Activated CD4-positive, alpha-beta T cell treated with anti-CD3 and anti-CD28 coated beads, Interleukin-2, amount 10 ng/mL, durations not matched to agents 7 days and 5 days (primary cell): ENCODE measurements around the gene NCF4. TPM values are rescaled to one million over a fixed set of nuclear protein-coding genes. Genes with fewer than 3 reads are reported as not detected.

Experiments
- CTCF ChIA-PET: fragments of 350-600 bp; sonication (Branson Sonifier 250); formaldehyde crosslinking; loops from one replicate; lab custom pipeline; 2021; ENCODE audit warnings: antibody characterized with exemption; lab: Charles Lee
- POLR2A ChIA-PET: fragments of 350-600 bp; sonication (Branson Sonifier 250); formaldehyde crosslinking; loops from one replicate; lab custom pipeline; 2021; ENCODE audit warnings: antibody characterized with exemption; lab: Charles Lee
- DNase-seq: peaks from one replicate; pipeline ENCODE4 v3.0.0-alpha.2; 2020
- H3K27ac Mint-ChIP-seq: one replicate; pipeline ENCODE4 v1.8.0; 2021; ENCODE audit warnings: mild to moderate bottlenecking, moderate library complexity, mixed read lengths
- H3K27me3 Mint-ChIP-seq: one replicate; pipeline ENCODE4 v1.8.0; 2021; ENCODE audit warnings: mixed read lengths
- H3K36me3 Mint-ChIP-seq: one replicate; pipeline ENCODE4 v1.8.0; 2021; ENCODE audit warnings: low read depth, mixed read lengths
- H3K4me1 Mint-ChIP-seq: one replicate; pipeline ENCODE4 v1.8.0; 2021; ENCODE audit warnings: mixed read lengths
- H3K4me3 Mint-ChIP-seq: one replicate; pipeline ENCODE4 v1.8.0; 2021; ENCODE audit warnings: mild to moderate bottlenecking, moderate library complexity, mixed read lengths
- H3K9me3 Mint-ChIP-seq: one replicate; pipeline ENCODE4 v1.8.0; 2021; ENCODE audit warnings: mixed read lengths
- total RNA-seq, 2 experiments: library from RNA; stranded (reverse); gene quantifications; one replicate each; pipeline ENCODE4 v1.2.3, GENCODE V29; 2021

Gene NCF4
- total RNA-seq, 2 experiments from 2014 or later, result 22.7 to 23.3 TPM

DNA sequence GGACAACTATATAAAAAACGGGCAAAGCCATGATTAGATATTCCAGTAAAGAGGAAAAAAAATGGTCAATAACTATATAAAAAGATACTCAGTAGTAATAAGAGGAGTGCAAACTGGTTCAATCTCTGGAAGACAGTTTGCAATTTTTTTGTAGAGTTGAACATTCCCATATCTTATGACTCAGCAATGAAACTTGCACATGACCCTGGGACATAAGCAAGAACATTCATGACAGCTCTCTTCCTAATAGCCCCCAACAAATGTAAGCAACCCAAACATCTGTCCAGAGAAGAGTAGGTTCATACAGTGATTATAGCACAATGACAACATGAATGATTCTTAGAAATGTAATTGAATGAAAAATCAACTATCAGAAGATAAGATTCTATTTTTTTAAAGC, 30.8 kb downstream of the NCF4 start:
- ChIA-PET CTCF (interaction anchor here (0.8 to 1.5 kb wide), 5 partner anchors 8 to 36 kb away, joined by 3 to 4 read pairs (median 4); no protein-coding TSS in a partner anchor), POLR2A (no interaction called here)
- no peak for DNase-seq
- peaks cover 3% of the 10 kb centered on the region for H3K36me3 Mint-ChIP-seq
- peaks cover 7% of the 10 kb centered on the region for H3K4me1 Mint-ChIP-seq
- peaks cover 4% of the 10 kb centered on the region for H3K27me3 Mint-ChIP-seq
- no peak overlapping the region for H3K4me3 Mint-ChIP-seq
- peaks cover 7% of the 10 kb centered on the region for H3K9me3 Mint-ChIP-seq
- H3K27ac Mint-ChIP-seq, result no peak overlapping the region

DNA sequence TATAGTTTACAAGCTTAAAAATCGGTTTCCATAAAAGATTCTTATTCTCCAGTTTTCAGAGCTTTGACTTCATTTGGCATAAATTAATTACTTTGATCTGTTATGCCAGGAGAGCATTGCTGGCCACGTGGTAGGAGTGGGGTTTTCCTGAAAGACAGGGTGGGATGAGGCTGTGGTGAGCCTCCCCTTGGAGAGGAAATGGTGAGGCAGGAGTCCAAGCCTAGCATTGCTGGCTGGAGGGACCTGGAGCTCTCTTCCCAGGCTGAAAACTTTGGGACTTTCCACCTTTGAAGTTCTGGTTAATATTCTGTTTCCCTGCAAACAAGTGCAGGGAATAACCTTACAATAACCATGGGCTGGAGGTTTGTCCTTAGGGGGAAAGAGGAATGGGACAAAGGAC, 31.5 kb downstream of the NCF4 start:
- Mint-ChIP-seq H3K27me3 (peaks cover 5% of the 10 kb centered on the region), H3K36me3 (peaks cover 5% of the 10 kb centered on the region), H3K27ac (no peak overlapping the region), H3K4me3 (no peak overlapping the region), H3K9me3 (peaks cover 10% of the 10 kb centered on the region), H3K4me1 (peaks cover 3% of the 10 kb centered on the region)
- ChIA-PET POLR2A (no interaction called here), CTCF (interaction anchor here (1.1 to 1.5 kb wide), 2 partner anchors 14 to 36 kb away, joined by 4 read pairs; no protein-coding TSS in a partner anchor)
- no peak for DNase-seq

GRCh38 chr22:36893262-36893661, 32.5 kb downstream of the NCF4 start:
- peaks cover 13% of the 10 kb centered on the region for H3K9me3 Mint-ChIP-seq
- no peak overlapping the region for H3K27ac Mint-ChIP-seq
- peaks cover 2% of the 10 kb centered on the region for H3K4me1 Mint-ChIP-seq
- no peak overlapping the region for H3K4me3 Mint-ChIP-seq
- CTCF ChIA-PET, result interaction anchor here (1.5 kb wide), 1 partner anchor 15 kb away, joined by 4 read pairs; no protein-coding TSS in a partner anchor
- POLR2A ChIA-PET, result no interaction called here
- no peak for DNase-seq
- peaks cover 5% of the 10 kb centered on the region for H3K36me3 Mint-ChIP-seq
- H3K27me3 Mint-ChIP-seq, result peaks cover 8% of the 10 kb centered on the region

- no peak overlapping the region for H3K4me3 Mint-ChIP-seq
- ChIA-PET CTCF (interaction anchor here (0.6 to 1.1 kb wide), 3 partner anchors 8 to 442 kb away, joined by 3 read pairs; no protein-coding TSS in a partner anchor), POLR2A (no interaction called here)
- H3K27ac Mint-ChIP-seq, result no peak overlapping the region
- peaks cover 5% of the 10 kb centered on the region for H3K4me1 Mint-ChIP-seq
- peaks cover 13% of the 10 kb centered on the region for H3K9me3 Mint-ChIP-seq
- H3K36me3 Mint-ChIP-seq, result peaks cover 7% of the 10 kb centered on the region
- H3K27me3 Mint-ChIP-seq, result peaks cover 13% of the 10 kb centered on the region
- no peak for DNase-seq
These were observed 33.5 kb downstream of the NCF4 start for GRCh38 chr22:36894266-36894665.

- peaks cover 25% of the 10 kb centered on the region for H3K4me1 Mint-ChIP-seq
These were observed 36.8 kb downstream of the NCF4 start for GRCh38 chr22:36897611-36898010.

GRCh38 chr22:36898690-36899089, 37.9 kb downstream of the NCF4 start:
- Mint-ChIP-seq H3K36me3 (peaks cover 7% of the 10 kb centered on the region), H3K4me3 (no peak overlapping the region), H3K27ac (no peak overlapping the region), H3K4me1 (peaks cover 26% of the 10 kb centered on the region), H3K9me3 (peaks cover 29% of the 10 kb centered on the region), H3K27me3 (peaks cover 20% of the 10 kb centered on the region)
- no peak for DNase-seq
- CTCF ChIA-PET, result interaction anchor here (0.9 kb wide), 1 partner anchor 80 kb away, joined by 3 read pairs; no protein-coding TSS in a partner anchor
- POLR2A ChIA-PET, result no interaction called here

More at GRCh38 chr22:36897611-36898010, 36.8 kb downstream of the NCF4 start:
- Mint-ChIP-seq H3K27me3 (peaks cover 14% of the 10 kb centered on the region), H3K36me3 (peaks cover 7% of the 10 kb centered on the region), H3K9me3 (peaks cover 25% of the 10 kb centered on the region), H3K4me3 (no peak overlapping the region), H3K27ac (no peak overlapping the region)
- ChIA-PET CTCF (interaction anchor here (1.2 to 1.5 kb wide), 2 partner anchors 13 to 19 kb away, joined by 3 read pairs; no protein-coding TSS in a partner anchor), POLR2A (no interaction called here)
- no peak for DNase-seq

- ChIA-PET POLR2A (no interaction called here), CTCF (interaction anchor here (0.6 to 2.0 kb wide), 4 partner anchors 8 to 79 kb away, joined by 3 to 6 read pairs (median 4); no protein-coding TSS in a partner anchor)
- Mint-ChIP-seq H3K27me3 (peaks cover 21% of the 10 kb centered on the region), H3K36me3 (peaks cover 7% of the 10 kb centered on the region), H3K4me3 (no peak overlapping the region), H3K4me1 (peaks cover 26% of the 10 kb centered on the region), H3K9me3 (peaks cover 31% of the 10 kb centered on the region), H3K27ac (no peak overlapping the region)
- DNase-seq, result no peak
These were observed 38.7 kb downstream of the NCF4 start for GRCh38 chr22:36899498-36899897.

DNA sequence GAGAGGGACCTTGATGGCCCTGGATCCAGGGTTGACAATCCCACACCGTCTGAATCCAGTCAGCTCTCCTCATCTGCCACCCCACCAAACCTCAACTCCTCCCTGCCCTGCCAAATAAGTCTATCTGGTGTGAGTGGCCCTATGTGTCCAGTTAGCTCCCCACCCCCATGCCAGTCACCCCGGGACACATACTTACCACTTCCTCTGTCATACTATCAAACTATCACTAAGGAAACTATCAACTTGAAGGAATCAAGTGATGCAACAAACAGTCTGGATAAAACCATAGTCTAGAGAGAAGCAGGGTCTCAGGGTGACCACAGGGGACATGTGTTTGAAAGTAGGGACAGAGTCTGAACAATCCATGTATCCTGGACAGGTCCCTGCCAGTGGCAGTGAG, 39.4 kb downstream of the NCF4 start:
- DNase-seq, result no peak
- ChIA-PET CTCF (interaction anchor here (0.6 to 2.0 kb wide), 4 partner anchors 18 to 57 kb away, joined by 3 to 6 read pairs (median 4); partner anchors contain the start of gene NCF4), POLR2A (no interaction called here)
- Mint-ChIP-seq H3K36me3 (peaks cover 4% of the 10 kb centered on the region), H3K27me3 (peaks cover 23% of the 10 kb centered on the region), H3K27ac (peak overlapping the region; percentile 27), H3K4me1 (peaks cover 26% of the 10 kb centered on the region), H3K9me3 (peaks cover 27% of the 10 kb centered on the region), H3K4me3 (no peak overlapping the region)

- POLR2A ChIA-PET, result no interaction called here
These were observed 40.1 kb downstream of the NCF4 start for GRCh38 chr22:36900880-36901279.

DNA sequence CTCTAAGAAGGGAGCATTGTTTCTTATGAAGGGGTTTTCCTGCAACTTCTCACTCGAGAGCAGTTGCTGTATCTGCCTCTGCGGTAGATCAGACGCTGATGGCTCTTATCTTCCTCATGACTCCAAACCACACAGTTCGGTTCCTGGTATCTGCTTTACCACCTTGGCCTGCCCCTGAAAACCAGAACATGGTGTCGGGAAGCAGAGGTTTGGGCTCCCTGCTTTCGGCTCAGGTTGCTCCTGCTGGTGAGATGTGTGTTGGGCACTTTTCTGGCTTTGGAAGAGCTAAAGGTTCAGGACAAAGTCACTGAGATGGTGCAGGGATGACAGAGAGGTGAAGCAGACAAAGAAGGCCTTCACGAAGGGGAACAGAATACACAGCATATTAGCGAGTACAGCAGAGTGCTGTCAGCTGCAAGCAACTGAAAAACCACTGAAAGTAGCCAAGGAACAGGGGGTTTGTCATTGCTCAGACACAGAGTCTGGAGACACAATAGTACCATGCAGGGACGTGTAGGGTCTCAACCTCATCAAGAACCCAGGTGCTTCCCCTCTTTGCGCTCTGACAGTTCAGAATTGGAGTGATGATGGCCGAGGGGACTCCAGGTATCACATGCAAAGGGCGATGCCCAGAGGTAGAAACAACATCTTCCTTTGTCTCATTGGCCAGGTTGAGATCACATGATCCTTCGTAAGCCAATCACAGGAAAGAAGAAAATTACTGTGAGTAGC, 40.8 kb downstream of the NCF4 start:
- CTCF ChIA-PET, result interaction anchor here (1.0 to 2.0 kb wide), 7 partner anchors 10 to 45 kb away, joined by 3 to 7 read pairs (median 3); partner anchors contain the start of genes CSF2RB and NCF4
- Mint-ChIP-seq H3K4me3 (no peak overlapping the region), H3K9me3 (peaks cover 24% of the 10 kb centered on the region), H3K4me1 (peaks cover 26% of the 10 kb centered on the region), H3K27me3 (peaks cover 23% of the 10 kb centered on the region), H3K27ac (peak overlapping the region; percentile 65), H3K36me3 (peaks cover 4% of the 10 kb centered on the region)
- POLR2A ChIA-PET, result no interaction called here
- DNase-seq, result peak; percentile 14

More at GRCh38 chr22:36900880-36901279, 40.1 kb downstream of the NCF4 start:
- Mint-ChIP-seq H3K4me3 (no peak overlapping the region), H3K9me3 (peaks cover 24% of the 10 kb centered on the region), H3K4me1 (peaks cover 26% of the 10 kb centered on the region), H3K36me3 (peaks cover 4% of the 10 kb centered on the region), H3K27ac (peak overlapping the region; percentile 65), H3K27me3 (peaks cover 23% of the 10 kb centered on the region)
- no peak for DNase-seq
- CTCF ChIA-PET, result interaction anchor here (1.0 to 2.0 kb wide), 6 partner anchors 11 to 45 kb away, joined by 3 to 7 read pairs (median 4); partner anchors contain the start of gene NCF4

DNA sequence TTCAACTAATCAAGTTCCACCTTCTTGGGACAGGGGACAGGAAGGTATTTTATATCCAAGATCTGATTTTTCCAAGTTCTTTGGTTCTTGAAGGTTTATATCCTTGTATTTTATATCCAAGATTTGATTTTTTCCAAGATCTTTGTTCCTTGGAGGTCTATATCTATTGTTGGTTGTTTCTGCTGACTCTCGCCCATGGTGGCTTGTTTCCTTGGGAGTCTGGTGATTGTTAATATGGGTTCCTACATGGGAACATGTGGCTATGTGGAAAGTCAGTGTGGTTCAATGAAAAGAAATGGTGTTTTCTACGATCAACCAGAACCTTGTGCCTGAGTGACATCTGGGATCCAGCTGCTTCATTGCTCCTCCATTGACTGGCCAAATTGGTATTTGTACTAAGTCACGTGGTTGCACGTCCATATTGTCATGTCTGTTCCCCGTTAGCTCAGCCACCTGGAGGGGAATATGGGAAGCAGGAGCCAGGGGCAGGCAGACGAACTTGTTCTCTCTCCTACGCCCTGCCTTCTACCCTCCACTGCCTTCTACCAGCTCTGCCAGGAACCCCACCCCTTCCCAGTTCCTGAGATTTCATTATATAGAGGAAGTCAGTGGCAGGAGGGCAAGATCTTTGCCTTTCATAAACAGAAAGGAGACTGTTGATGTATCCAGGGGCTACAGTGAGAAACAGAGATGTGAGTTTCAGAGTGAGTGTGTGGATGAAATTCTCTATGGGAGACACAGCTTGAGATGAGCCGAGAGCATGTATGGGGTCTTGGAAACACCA, 41.5 kb downstream of the NCF4 start:
- peaks cover 2% of the 10 kb centered on the region for H3K36me3 Mint-ChIP-seq
- peaks cover 26% of the 10 kb centered on the region for H3K4me1 Mint-ChIP-seq
- no peak for DNase-seq
- CTCF ChIA-PET, result interaction anchor here (1.0 to 2.0 kb wide), 5 partner anchors 9 to 46 kb away, joined by 3 to 7 read pairs (median 3); partner anchors contain the start of gene CSF2RB
- POLR2A ChIA-PET, result no interaction called here
- peaks cover 22% of the 10 kb centered on the region for H3K27me3 Mint-ChIP-seq
- peaks cover 20% of the 10 kb centered on the region for H3K9me3 Mint-ChIP-seq
- no peak overlapping the region for H3K27ac Mint-ChIP-seq
- no peak overlapping the region for H3K4me3 Mint-ChIP-seq

DNA sequence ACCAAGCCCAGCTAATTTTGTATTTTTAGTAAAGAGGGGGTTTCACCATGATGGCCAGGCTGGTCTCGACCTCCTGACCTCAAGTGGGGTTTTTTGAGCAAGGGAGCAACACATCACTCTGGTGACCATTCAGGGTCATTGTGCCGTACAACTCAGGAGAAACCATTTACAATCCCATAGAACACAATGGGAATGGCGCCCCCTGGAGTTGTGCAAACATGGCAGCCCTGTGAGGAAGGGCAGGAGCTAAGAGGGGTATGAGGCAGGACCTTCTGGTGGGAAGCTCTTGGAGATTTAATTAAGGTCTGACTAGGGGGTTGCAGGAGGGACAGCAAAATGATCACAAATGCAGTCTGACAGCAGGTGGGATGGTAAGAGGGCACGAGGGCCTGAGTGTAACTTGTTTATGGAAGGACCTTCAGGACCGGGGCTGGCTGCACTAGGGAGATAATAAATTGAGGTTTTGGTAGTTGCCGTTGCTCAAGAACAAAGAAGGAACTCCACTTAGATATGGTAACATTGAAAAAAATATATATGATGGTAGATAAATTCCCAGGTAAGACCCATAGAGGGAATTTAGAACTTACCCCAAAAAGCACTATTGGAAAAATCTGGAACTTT, 43.6 kb downstream of the NCF4 start:
- DNase-seq, result no peak
- ChIA-PET CTCF (interaction anchor here (0.7 to 1.7 kb wide), 3 partner anchors 18 to 48 kb away, joined by 3 to 6 read pairs (median 3); no protein-coding TSS in a partner anchor), POLR2A (interaction anchor here (0.6 kb wide), 1 partner anchor 677 kb away, joined by 3 read pairs; no protein-coding TSS in a partner anchor)
- H3K36me3 Mint-ChIP-seq, result no peaks in the 10 kb centered on the region
- H3K27ac Mint-ChIP-seq, result no peak overlapping the region
- no peak overlapping the region for H3K4me3 Mint-ChIP-seq
- peaks cover 21% of the 10 kb centered on the region for H3K4me1 Mint-ChIP-seq
- H3K9me3 Mint-ChIP-seq, result peaks cover 18% of the 10 kb centered on the region
- peaks cover 20% of the 10 kb centered on the region for H3K27me3 Mint-ChIP-seq
